ENCODE measurements around the gene NBAS. TPM values are rescaled to one million over a fixed set of nuclear protein-coding genes. Genes with fewer than 3 reads are reported as not detected.

The NBAS gene
- total and polyA plus RNA-seq, 2 of the 4 experiments (the other 2 are of a cell fraction), result 22.3 to 105 TPM

DNA sequence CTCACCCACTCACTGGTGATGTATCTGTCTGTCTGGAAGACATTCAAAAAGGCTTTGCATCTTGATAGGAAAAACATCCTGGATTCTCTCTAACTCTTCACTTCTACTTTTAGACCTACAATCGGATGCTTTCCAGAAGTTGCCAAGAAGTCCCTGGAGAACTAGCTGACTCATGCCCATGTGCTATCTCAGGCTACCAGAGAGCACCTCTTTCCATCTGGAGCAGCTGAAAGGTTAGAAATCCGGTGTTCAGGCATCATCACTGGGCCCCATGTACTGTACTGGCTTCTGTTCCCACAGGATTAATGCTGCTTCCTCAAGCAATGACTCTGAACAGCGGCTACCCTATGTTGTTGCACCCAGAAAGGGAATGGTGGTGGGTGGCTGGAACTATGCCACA lies 259.0 kb downstream of the NBAS start:
- H2BK20ac ChIP-seq (ENCODE audit: low read depth, low read length), result no peak overlapping the region; the same call in 1 of the 2 replicates
- intact Hi-C loops (cut with micrococcal nuclease) (no loop called here), dilution Hi-C loops (cut with HindIII; ENCODE audit: low sequenced_read_pairs, unreplicated experiment) (no loop called here), in situ Hi-C loops (cut with MboI; ENCODE audit: low sequenced_read_pairs) (no loop called here)
- H2AK9ac ChIP-seq (replicated peaks; ENCODE audit: low read depth, low read length, poor library complexity), result no peak overlapping the region
- ATAC-seq (ENCODE audit: low read depth), result peak; percentile 53
- POLR2A ChIA-PET (ENCODE audit: unreplicated experiment), result no interaction called here
- no peaks in the 10 kb centered on the region for H3K9me3 ChIP-seq (ENCODE audit: control insufficient read depth, insufficient read depth, low read length)
- 100% methylated on average over 1 of the region's 3 CpGs; no CpG with 5 or more reads in 1 of the 2 experiments for WGBS, 2 experiments (ENCODE audit: extremely low coverage in 2 of 2, insufficient read length in 1 of 2)
- H3K9ac ChIP-seq (ENCODE audit: low read depth, low read length), result no peak overlapping the region
- peak; percentile 74 for DNase-seq
- H3K4me1 ChIP-seq (ENCODE audit: control insufficient read depth, insufficient read depth, low read length), result peaks cover 6% of the 10 kb centered on the region
- peaks cover 3% of the 10 kb centered on the region for H3K9me1 ChIP-seq (ENCODE audit: insufficient read depth, low read length)
- no peak overlapping the region for H3K27ac ChIP-seq (ENCODE audit: insufficient read depth, low read length)
- no peak overlapping the region for H2AFZ ChIP-seq (replicated peaks; ENCODE audit: low read length, poor library complexity)
- H3K36me3 ChIP-seq (ENCODE audit: control insufficient read depth, insufficient read depth, low read length), result peaks cover 5% of the 10 kb centered on the region; the same call in 1 of the 2 replicates
- H3K23ac ChIP-seq (ENCODE audit: low read depth, low read length), result no peak overlapping the region
- H4K8ac ChIP-seq (ENCODE audit: low read depth in 2 of 2, low read length in 2 of 2), result no peak overlapping the region
- no peak overlapping the region for H3K4me2 ChIP-seq (ENCODE audit: low read depth, low read length)
- no peak overlapping the region for H2AK5ac ChIP-seq (ENCODE audit: low read depth, low read length)
- BruUV-seq (replicated peaks), result no TSS peak
- no peak overlapping the region for H4K5ac ChIP-seq (ENCODE audit: low read depth, low read length)
- no peak overlapping the region for H3K4me3 ChIP-seq (ENCODE audit: insufficient read depth, low read depth, low read length)
- H3K4ac ChIP-seq (ENCODE audit: low read depth, low read length), result no peak overlapping the region
- no peak overlapping the region for H3K18ac ChIP-seq (ENCODE audit: low read depth, low read length)
- H2BK15ac ChIP-seq (ENCODE audit: low read depth, low read length), result no peak overlapping the region
- no peaks in the 10 kb centered on the region; a peak in 1 of 4 replicates for H3K79me1 ChIP-seq (ENCODE audit: low read depth in 1 of 2, low read length in 2 of 2)
- no peak overlapping the region for H2BK120ac ChIP-seq (ENCODE audit: low read depth, low read length)
- H4K91ac ChIP-seq (ENCODE audit: insufficient read depth, low read depth, low read length), result no peak overlapping the region
- H2BK5ac ChIP-seq (ENCODE audit: low read depth, low read length, poor library complexity, severe bottlenecking), result no peak overlapping the region
- no peaks in the 10 kb centered on the region for H3K27me3 ChIP-seq (ENCODE audit: control insufficient read depth, insufficient read depth, low read length)
- H3K14ac ChIP-seq (replicated peaks; ENCODE audit: low read depth, low read length), result no peak overlapping the region
- no peak for TF ChIP-seq CHD1 (IDR thresholded peaks at IDR 0.05; ENCODE audit: low read depth, low read length)
- TF ChIP-seq NFE2L2 (IDR thresholded peaks at IDR 0.05; ENCODE audit: low read depth, low read length), result peak; percentile 22; the same call in 1 of the 2 replicates
- TF ChIP-seq, protein P1, sequence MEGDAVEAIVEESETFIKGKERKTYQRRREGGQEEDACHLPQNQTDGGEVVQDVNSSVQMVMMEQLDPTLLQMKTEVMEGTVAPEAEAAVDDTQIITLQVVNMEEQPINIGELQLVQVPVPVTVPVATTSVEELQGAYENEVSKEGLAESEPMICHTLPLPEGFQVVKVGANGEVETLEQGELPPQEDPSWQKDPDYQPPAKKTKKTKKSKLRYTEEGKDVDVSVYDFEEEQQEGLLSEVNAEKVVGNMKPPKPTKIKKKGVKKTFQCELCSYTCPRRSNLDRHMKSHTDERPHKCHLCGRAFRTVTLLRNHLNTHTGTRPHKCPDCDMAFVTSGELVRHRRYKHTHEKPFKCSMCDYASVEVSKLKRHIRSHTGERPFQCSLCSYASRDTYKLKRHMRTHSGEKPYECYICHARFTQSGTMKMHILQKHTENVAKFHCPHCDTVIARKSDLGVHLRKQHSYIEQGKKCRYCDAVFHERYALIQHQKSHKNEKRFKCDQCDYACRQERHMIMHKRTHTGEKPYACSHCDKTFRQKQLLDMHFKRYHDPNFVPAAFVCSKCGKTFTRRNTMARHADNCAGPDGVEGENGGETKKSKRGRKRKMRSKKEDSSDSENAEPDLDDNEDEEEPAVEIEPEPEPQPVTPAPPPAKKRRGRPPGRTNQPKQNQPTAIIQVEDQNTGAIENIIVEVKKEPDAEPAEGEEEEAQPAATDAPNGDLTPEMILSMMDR (conservative IDR thresholded peaks at IDR 0.05; ENCODE audit: low read depth, low read length), result no peak
- CTCF ChIA-PET, result no interaction called here
- H3K56ac ChIP-seq (ENCODE audit: extremely low read depth, insufficient read depth, low read length), result no peak overlapping the region
- H4K20me1 ChIP-seq (ENCODE audit: insufficient read depth, low read length), result no peaks in the 10 kb centered on the region; the same call in 1 of the 2 replicates

Data from IMR-90 (cell line).